HG02588 (cell line): ENCODE results near the gene MAPK7.

ENCODE experiments used
- ATAC-seq: cut with Tn5 transposase; IDR thresholded peaks from one replicate; pipeline ENCODE4 v1.9.1; 2021; ENCODE audit warnings: mild to moderate bottlenecking, moderate library complexity; ENCODE audit not compliant: unreplicated experiment

MAPK7 gene

GRCh38 chr17:19392303-19392702 is 14.0 kb downstream of the MAPK7 start:
- no peak for ATAC-seq

- ATAC-seq: no peak
Measured at GRCh38 chr17:19397556-19398041, 19.3 kb downstream of the MAPK7 start.

GRCh38 chr17:19398301-19399181 is 20.2 kb downstream of the MAPK7 start:
- no peak for ATAC-seq

GRCh38 chr17:19399750-19400450 is 21.6 kb downstream of the MAPK7 start:
- ATAC-seq: no peak

- no peak for ATAC-seq
Measured at GRCh38 chr17:19401321-19402010, 23.2 kb downstream of the MAPK7 start.

GRCh38 chr17:19402171-19402570 is 23.9 kb downstream of the MAPK7 start:
- ATAC-seq: no peak

GRCh38 chr17:19403021-19403420 is 24.7 kb downstream of the MAPK7 start:
- ATAC-seq: no peak

GRCh38 chr17:19404264-19404663 is 26.0 kb downstream of the MAPK7 start:
- no peak for ATAC-seq

- no peak for ATAC-seq
Measured at GRCh38 chr17:19405114-19405513, 26.8 kb downstream of the MAPK7 start.

- no peak for ATAC-seq
Measured at GRCh38 chr17:19407601-19408345, 29.5 kb downstream of the MAPK7 start.

GRCh38 chr17:19408346-19408710 is 30.0 kb downstream of the MAPK7 start:
- no peak for ATAC-seq

GRCh38 chr17:19409066-19409465 is 30.8 kb downstream of the MAPK7 start:
- no peak for ATAC-seq

- ATAC-seq: no peak
Measured at GRCh38 chr17:19409509-19409908, 31.2 kb downstream of the MAPK7 start.

- no peak for ATAC-seq
Measured at GRCh38 chr17:19410091-19410490, 31.8 kb downstream of the MAPK7 start.

- no peak for ATAC-seq
Measured at GRCh38 chr17:19410875-19411620, 32.8 kb downstream of the MAPK7 start, which contains the start of gene RNF112. RNF112 (plus strand) TSS chr17:19411232; CDS start chr17:19411409, 177 bp downstream.

- no peak for ATAC-seq
Measured at GRCh38 chr17:19411631-19412030, 33.3 kb downstream of the MAPK7 start.

GRCh38 chr17:19412510-19412909 is 34.2 kb downstream of the MAPK7 start:
- no peak for ATAC-seq

- ATAC-seq: no peak
Measured at GRCh38 chr17:19412984-19413383, 34.7 kb downstream of the MAPK7 start.

GRCh38 chr17:19413761-19414160 is 35.5 kb downstream of the MAPK7 start:
- ATAC-seq: no peak
